Stomach smooth muscle (tissue), 2 donors: Measurements from ENCODE around the gene DUT.

Experiments used
- H3K27ac ChIP-seq: one replicate; pipeline ENCODE4 v1.7.0; 2013; ENCODE audit warnings: mild to moderate bottlenecking, low read length, inconsistent platforms
- H3K27me3 ChIP-seq, 2 donors: one replicate each; pipeline ENCODE4 v1.7.0; 2013; ENCODE audit warnings: low read length in 2 of 2; ENCODE audit not compliant: insufficient read depth in 2 of 2, control insufficient read depth in 1 of 2
- H3K36me3 ChIP-seq, 2 donors: one replicate each; pipeline ENCODE4 v1.7.0; 2013; ENCODE audit warnings: low read length in 2 of 2; ENCODE audit not compliant: control insufficient read depth in 2 of 2, insufficient read depth in 2 of 2
- H3K4me1 ChIP-seq: one replicate; pipeline ENCODE4 v1.7.0; 2013; ENCODE audit warnings: low read length; ENCODE audit not compliant: control insufficient read depth, insufficient read depth
- H3K4me3 ChIP-seq, 2 donors: one replicate each; pipeline ENCODE4 v1.7.0; 2013; ENCODE audit warnings: low read length in 2 of 2
- H3K9ac ChIP-seq, 2 donors: one replicate each; pipeline ENCODE4 v1.7.0; 2013; ENCODE audit warnings: low read length in 2 of 2, mild to moderate bottlenecking in 1 of 2
- H3K9me3 ChIP-seq, 2 donors: one replicate each; pipeline ENCODE4 v1.7.0; 2013; ENCODE audit warnings: low read length in 2 of 2; ENCODE audit not compliant: control insufficient read depth in 2 of 2
- donor health status: healthy.
- donor health status: Pancreatic carcinoma.

DUT gene

DNA sequence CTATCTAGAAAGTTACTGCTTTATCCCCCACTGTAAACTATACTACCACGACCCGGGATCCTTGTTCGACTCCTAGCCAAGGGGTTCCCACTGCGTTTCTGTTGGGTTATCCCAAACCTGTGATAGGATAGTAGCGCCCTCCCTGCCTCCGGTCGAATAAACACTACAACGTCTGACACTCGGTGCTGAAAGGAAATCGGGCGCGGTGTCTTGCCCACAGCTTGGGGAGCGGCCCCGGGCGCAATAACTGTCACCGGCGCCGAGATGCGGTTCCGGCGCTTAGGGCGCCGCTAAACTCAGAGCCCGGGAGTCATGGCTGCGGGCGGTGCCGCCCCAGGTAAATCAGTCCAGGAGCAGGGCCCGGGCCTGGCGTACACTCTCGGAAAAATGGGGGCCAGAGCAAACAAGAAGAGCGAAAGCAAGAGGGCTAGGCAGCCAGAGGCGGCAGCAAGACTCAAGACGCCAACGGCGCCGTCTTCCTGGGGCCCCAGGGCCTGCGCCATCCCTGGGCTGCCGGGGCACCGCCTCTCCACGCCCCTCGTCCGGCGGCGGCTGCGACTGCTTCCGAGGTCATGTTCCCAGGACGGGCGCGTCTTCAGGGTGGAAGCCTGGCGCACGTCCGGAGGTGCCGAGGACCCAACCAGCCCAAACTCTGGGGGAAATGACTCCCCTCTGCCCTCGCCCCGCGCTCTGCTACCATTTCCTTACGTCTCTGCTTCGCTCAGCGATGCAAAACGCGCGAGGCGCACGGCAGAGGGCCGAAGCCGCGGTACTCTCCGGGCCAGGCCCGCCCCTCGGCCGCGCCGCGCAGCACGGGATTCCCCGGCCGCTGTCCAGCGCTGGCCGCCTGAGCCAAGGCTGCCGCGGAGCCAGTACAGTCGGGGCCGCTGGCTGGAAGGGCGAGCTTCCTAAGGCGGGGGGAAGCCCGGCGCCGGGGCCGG lies at the start of gene DUT:
TSS of gene DUT (plus strand) at position 575 of the 941 bp plus-strand sequence. CDS start at position 662, 87 bp downstream.
- H3K27ac ChIP-seq = peak within 1 kb of the TSS; percentile 91
- peak within 1 kb of the TSS; percentile 88 to 89 for H3K4me3 ChIP-seq
- H3K4me1 ChIP-seq = peaks cover 10% of the 10 kb centered on the region
- no peaks in the 10 kb centered on the region for H3K9me3 ChIP-seq
- H3K36me3 ChIP-seq = peaks cover 7% of the 10 kb centered on the region in 2 donors
- H3K9ac ChIP-seq = peak within 1 kb of the TSS; percentile 90 to 94
- H3K27me3 ChIP-seq = no peaks in the 10 kb centered on the region

DNA sequence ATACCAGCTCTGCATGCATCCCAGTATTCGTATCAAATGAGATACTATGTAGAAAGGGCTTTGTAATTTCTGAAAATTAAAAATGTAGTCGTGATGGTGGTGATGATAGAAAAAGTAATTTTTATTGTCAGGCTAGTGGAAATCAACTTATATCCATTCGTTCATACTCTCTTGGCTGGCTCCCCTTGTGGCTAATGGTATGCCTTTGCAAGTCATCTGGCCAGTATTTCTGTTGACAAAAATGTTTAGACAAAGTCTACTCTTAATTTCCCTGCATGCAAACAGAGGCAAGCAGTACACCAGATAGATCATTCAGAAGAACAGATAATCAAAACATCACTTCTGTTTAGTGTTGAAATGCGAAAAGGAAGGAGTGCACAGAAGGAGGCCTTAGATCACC lies 49.6 kb upstream of the DUT start:
- H3K4me3 ChIP-seq = no peak overlapping the region

GRCh38 chr15:48282216-48282615 lies 49.0 kb upstream of the DUT start:
- Histone ChIP-seq H3K9me3 (no peaks in the 10 kb centered on the region), H3K27ac (peak overlapping the region; percentile 69)

More for the DNA sequence above, 49.6 kb upstream of the DUT start:
- no peaks in the 10 kb centered on the region for H3K36me3 ChIP-seq
- H3K9ac ChIP-seq = no peak overlapping the region
- H3K9me3 ChIP-seq = no peaks in the 10 kb centered on the region
- no peaks in the 10 kb centered on the region for H3K27me3 ChIP-seq
- peaks cover 27% of the 10 kb centered on the region for H3K4me1 ChIP-seq
- H3K27ac ChIP-seq = peak overlapping the region; percentile 69

GRCh38 chr15:48283396-48284145 lies 47.7 kb upstream of the DUT start:
- no peak overlapping the region for H3K9ac ChIP-seq
- H3K36me3 ChIP-seq = no peaks in the 10 kb centered on the region
- no peaks in the 10 kb centered on the region for H3K9me3 ChIP-seq
- H3K4me1 ChIP-seq = peaks cover 30% of the 10 kb centered on the region
- no peaks in the 10 kb centered on the region for H3K27me3 ChIP-seq
- H3K4me3 ChIP-seq = no peak overlapping the region
- peak overlapping the region; percentile 18 for H3K27ac ChIP-seq

More at GRCh38 chr15:48282216-48282615, 49.0 kb upstream of the DUT start:
- H3K36me3 ChIP-seq = no peaks in the 10 kb centered on the region
- H3K4me3 ChIP-seq = no peak overlapping the region
- no peak overlapping the region for H3K9ac ChIP-seq
- H3K27me3 ChIP-seq = no peaks in the 10 kb centered on the region
- H3K4me1 ChIP-seq = peaks cover 30% of the 10 kb centered on the region

- H3K9me3 ChIP-seq = no peaks in the 10 kb centered on the region
- H3K4me3 ChIP-seq = peak overlapping the region; percentile 59 to 67
- H3K27me3 ChIP-seq = no peaks in the 10 kb centered on the region
- H3K4me1 ChIP-seq = peaks cover 30% of the 10 kb centered on the region
- no peaks in the 10 kb centered on the region for H3K36me3 ChIP-seq
- no peak overlapping the region for H3K27ac ChIP-seq
- H3K9ac ChIP-seq = peak overlapping the region in 1 of 2 donors; percentile 35
These were observed 45.7 kb upstream of the DUT start for GRCh38 chr15:48285329-48286214.

DNA sequence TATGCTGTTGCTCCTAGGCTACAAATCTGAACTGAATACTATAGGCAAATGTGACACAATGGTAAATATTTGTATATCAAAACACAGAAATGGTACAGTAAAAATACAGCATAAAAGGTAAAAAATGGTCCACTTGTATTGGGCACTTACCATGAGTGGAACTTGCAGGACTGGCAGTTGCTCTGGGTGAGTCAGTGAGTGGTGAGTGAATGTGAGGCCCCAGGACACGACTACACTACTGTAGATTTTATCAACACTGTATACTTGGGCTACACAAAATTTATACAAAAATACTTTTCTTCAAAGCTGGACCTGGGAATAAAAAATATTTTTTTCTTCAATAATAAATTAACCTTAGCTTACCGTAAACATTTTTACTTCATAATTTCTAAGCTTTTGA lies 41.6 kb upstream of the DUT start:
- Histone ChIP-seq H3K27ac (no peak overlapping the region), H3K9me3 (no peaks in the 10 kb centered on the region), H3K27me3 (no peaks in the 10 kb centered on the region), H3K9ac (no peak overlapping the region), H3K4me3 (no peak overlapping the region), H3K4me1 (peaks cover 7% of the 10 kb centered on the region), H3K36me3 (no peaks in the 10 kb centered on the region)

DNA sequence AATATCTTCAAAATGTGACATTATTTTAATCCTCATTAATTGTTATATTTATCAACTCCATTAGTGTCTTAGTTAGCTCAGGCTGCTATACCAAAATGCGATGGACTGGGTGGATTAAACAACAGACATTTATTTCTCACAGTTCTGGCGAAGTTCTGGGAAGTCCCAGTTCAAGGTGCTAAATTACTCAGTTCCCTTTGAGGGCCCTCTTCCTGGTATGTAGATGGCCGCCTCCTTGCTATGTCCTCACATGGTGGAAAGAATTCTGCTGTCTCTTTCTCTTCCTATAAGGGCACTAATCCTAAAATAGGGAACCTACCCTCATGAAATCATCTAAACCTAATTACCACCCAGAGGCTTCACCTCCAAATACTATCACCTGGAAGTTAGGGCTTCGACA lies 38.8 kb upstream of the DUT start:
- no peaks in the 10 kb centered on the region for H3K36me3 ChIP-seq
- H3K27ac ChIP-seq = no peak overlapping the region
- H3K9ac ChIP-seq = no peak overlapping the region
- no peak overlapping the region for H3K4me3 ChIP-seq
- H3K4me1 ChIP-seq = no peaks in the 10 kb centered on the region
- H3K9me3 ChIP-seq = no peaks in the 10 kb centered on the region
- no peaks in the 10 kb centered on the region for H3K27me3 ChIP-seq

GRCh38 chr15:48297668-48298067 lies 33.6 kb upstream of the DUT start:
- H3K9me3 ChIP-seq = no peaks in the 10 kb centered on the region
- no peaks in the 10 kb centered on the region for H3K36me3 ChIP-seq
- H3K27me3 ChIP-seq = no peaks in the 10 kb centered on the region
- H3K4me1 ChIP-seq = no peaks in the 10 kb centered on the region
- no peak overlapping the region for H3K27ac ChIP-seq
- no peak overlapping the region for H3K9ac ChIP-seq
- H3K4me3 ChIP-seq = no peak overlapping the region

DNA sequence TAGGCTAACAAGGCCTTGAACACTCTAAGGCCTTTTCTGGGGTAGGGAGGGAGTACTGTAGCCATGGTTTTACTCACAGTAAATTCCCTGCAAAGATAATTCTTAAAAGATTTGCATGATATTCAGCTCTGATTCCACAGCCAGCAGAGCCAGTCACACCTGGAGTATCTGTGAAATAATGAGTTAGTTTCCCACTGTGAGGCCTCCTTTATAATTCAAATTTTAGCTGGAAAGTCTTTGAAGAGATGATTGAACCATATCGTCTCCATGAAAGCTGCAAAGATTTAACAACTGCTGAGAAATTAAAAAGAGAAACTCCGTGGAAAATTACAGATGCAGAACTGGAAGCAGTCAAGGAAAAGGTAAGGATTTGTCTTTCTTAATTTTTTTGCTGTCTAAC lies 32.3 kb upstream of the DUT start:
- no peaks in the 10 kb centered on the region for H3K36me3 ChIP-seq
- H3K4me1 ChIP-seq = no peaks in the 10 kb centered on the region
- H3K4me3 ChIP-seq = no peak overlapping the region
- H3K27ac ChIP-seq = no peak overlapping the region
- no peaks in the 10 kb centered on the region for H3K27me3 ChIP-seq
- no peaks in the 10 kb centered on the region for H3K9me3 ChIP-seq
- no peak overlapping the region for H3K9ac ChIP-seq

DNA sequence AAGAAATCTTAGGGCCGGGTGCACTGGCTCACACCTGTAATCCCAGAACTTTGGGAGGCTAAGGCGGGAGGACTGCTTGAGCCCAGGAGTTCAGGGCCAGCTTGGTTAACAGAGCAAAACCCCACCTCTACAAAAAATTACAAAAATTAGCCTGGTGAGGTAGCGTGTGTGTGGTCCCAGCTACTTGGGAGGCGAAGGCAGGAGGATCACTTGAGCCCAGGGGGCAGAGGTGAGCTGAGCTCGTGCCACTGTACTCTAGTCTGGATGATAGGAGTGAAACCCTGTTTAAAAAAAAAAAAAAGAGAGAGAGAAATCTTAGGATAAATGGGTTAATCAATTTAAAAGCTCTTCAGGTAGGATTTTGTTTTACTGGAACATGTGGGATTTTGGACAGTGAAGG lies 31.2 kb upstream of the DUT start:
- peaks cover 0 to 2% of the 10 kb centered on the region in 2 donors for H3K27me3 ChIP-seq
- no peaks in the 10 kb centered on the region for H3K9me3 ChIP-seq
- H3K27ac ChIP-seq = no peak overlapping the region
- H3K4me1 ChIP-seq = no peaks in the 10 kb centered on the region
- no peaks in the 10 kb centered on the region for H3K36me3 ChIP-seq
- no peak overlapping the region for H3K4me3 ChIP-seq
- no peak overlapping the region for H3K9ac ChIP-seq
